G401 (cell line): ENCODE data around the gene ZCCHC24. TPM values are rescaled to one million over a fixed set of nuclear protein-coding genes. Genes with fewer than 3 reads are reported as not detected.

Experiments
- DNase-seq: peaks from one replicate; pipeline ENCODE4 v3.0.0-alpha.2; 2015; ENCODE audit warnings: low spot score
- in situ Hi-C: cut with HindIII; loops from 2 replicates; pipeline ENCODE4 v1.10.0; 2016; ENCODE audit warnings: low sequenced_read_pairs, mixed read lengths
- total RNA-seq: library from RNA; depleted of rRNA; stranded (reverse); fragments of >200 nt; shearing (Covaris generic); gene quantifications from 2 replicates; pipeline ENCODE4 v1.2.3, GENCODE V29; 2014

ZCCHC24 gene
- total RNA-seq, 1 experiment from 2014 or later: 6.8 TPM

DNA sequence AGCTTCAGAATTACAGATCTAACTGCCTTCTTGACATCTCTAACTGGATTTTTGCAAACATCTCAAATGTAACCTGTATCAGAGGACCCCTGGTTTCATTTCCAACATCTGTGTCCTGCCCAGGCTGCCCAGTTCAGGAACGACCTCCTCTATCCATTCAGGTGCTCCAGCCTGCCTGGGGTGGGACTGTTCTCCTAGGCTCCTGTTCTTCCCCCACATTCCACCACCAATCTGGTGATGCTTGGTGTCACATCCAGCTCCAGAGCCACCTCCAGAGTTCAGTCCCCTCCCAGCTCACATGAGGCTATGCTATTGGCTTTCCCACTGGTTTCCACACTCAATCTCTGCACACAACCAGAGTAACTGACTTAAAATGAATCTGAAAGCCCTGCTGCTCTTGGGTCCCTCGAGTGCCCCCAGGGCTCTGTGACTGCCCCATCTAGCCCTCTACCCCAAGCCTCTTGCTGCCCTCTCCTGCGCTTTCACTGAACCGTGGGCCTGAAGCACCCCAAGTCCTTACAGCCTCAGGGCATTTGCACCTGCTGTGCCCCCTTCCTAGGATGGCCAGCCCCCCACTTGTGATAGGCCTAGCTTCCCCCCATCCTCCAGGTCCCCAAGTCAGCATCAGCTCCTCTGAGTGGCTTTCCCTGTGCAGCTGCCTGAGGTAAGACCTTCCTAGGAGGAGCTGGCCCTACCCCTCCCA lies 52.1 kb downstream of the ZCCHC24 start:
- in situ Hi-C loops: no loop called here
- no peak for DNase-seq

DNA sequence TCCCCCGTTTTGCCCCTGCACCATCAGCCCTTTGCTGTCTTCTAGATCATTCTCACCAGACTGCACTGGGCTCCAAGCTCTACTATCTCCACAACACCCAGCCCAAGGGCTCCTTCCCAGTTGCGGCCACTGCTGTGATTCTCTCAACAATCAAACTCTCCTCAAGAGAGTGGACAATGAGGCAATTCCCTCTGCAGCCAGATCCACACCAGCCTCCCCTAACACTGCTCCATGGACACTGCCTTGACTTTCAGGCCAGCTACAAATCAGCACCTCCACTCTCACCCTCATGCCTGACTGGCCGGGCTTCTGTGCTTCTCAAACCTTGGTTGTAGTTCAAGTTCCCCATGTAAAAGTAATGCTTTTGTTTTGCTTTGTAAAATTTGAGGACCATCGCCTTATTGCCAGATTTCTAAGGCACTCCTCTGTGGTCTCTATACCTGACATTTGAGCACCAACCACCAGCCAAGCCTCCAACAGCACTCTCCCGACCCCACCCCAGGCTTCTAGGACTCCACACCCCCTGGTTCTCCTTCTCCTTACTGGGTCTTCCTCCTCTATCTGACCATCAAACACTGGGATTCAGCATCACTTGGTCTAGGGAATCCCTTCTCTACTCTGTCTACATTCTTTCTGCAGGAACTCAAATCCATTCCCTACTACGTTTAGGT lies 52.8 kb downstream of the ZCCHC24 start:
- in situ Hi-C loops: no loop called here
- no peak for DNase-seq

DNA sequence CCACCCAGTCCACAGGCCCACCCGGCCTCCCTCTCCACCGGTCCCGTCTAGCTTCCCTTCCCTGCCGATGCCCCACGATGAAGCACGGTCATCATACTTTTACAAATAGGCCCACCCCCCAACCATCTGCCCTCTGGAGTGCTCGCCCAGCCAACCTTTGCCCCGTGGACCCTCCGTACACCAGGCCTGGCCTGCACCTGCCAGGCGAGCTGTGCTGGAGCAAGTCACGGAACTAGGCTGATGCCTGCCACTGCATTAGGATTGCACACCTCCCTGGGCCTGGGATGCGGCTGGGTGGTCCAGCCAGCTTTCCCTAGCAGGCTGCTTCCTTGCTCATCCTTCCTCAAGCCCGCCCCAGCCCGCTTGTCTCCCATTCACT lies 53.4 kb downstream of the ZCCHC24 start:
- DNase-seq: no peak
- in situ Hi-C loops: no loop called here

DNA sequence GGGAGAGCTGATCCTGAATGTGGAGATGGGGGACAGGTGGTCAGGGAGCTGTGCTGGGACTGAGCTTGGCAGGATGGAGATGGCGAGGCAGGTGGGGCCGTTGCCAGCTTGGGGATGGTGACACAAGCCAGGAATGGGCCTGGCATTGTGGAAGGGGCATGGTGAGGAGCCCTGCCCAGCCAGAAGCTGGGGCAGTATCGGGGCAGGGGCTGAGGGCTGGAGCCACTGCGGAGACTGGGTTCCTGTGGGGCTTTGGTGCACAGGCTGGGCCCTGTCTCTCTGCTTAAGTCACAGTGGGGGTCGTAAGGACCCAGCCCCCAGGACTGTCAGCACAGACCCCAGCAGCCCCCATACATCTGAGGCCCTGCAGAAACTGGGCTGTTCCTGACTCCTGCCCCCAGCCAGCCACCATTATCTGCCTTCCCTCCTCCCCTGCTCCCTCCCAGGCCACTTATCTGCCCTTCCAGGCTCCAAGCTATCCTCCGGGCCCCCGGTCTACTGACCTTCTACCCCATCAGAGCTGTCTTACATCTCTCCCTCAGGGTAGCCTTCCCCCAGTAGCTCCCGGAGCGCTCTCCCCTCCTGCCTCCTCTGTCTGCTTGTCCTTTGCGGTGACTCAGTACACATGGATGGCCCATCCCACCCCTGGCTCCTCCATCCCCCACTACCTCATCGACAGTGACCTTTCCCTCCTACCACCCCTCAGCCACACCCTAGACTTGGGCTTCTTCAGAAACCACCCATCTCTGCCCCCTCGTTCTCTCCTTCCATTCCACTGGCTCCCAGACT lies 54.0 kb downstream of the ZCCHC24 start:
- in situ Hi-C loops: no loop called here
- no peak for DNase-seq

DNA sequence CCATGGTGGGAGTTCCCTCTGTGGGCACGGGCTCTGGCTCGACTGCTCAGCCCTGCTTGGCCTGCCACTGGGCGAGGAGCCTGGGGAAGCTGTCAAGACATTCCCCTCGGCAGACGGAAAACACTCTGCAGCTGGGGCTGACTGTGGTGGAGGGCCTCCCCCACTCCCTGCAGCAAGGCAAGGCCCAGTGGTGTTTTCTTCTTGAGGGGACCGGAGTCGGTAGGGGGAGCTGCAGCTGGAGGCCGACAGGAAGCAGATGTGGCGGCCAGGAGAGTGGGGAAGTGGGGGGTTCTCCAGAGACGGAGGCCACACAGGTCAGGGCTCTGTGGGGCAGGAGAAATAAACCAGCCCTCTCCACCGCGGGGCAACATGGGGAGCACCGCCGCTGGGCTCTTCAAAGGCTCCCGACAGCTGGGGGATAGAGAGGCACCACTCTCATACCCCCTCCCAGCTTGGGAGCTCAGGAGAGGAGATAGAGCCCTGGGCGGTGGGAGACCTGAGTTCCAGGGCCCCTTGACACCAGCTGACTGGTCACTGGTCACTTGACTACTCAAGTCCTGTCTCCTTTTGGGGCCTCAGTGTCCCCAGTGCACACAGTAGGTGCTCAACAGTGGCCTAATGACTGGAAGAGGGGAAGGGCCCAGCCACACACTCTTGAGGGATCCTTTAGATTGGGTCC lies 54.7 kb downstream of the ZCCHC24 start:
- in situ Hi-C loops: no loop called here
- no peak for DNase-seq

DNA sequence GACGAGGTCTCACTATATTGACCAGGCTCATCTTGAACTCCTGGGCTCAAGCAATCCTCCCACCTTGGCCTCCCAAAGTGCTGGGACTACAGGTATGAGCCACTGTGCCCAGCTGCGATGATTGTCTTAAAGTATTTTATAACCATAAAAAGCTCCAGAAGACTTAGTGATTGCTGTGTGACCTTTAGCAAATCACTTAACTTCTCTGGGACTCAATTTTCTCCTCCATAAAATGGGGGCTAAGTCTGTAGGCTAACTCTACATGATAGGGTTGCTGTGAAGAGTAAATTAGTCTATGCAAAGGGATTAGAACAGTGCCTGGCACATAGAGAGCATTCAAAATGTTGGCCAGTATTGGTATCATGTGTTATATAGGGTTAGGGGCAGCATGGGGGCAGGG lies 55.4 kb downstream of the ZCCHC24 start:
- no peak for DNase-seq
- in situ Hi-C loops: no loop called here

DNA sequence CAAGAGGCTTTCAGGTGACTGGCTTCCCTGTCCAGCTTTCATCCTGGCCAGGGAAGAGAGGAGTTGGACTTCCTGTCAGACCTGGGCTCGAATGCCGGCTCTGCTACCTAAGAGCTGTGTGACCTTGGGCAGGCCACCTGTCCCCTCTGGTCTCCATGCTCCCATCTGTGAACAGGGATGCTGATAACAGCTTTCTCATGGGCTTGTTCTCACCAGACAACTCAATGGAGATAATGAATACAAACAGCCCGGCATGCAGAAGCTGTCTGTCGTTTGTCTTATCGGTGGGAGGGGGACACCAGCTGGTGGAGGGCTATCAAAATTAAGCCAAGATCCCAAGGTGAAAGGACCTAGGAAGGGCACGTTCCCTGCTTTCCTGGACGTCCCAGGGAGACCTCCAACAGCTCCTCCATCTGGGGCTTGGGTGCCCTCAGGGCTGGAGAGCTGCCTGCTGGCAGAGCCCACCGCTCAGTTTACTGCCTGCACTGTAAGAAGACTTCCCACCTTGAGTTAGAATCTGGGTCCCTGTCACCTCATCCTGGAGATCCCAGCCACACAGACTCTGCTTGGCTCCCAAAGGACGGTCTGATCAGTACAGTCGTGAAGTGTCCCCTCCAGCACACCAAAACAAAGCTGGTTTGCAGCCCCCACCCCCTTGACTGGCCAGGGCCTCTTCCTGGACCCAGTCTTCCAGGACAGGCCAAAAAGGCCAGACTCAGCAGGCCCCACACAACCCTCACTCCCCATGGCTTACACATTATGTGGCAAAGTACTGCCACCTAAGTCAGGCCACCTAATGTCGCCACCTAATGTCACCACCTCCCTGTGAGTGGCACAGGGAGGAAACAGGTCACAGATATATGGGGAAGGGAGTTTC lies 57.2 kb downstream of the ZCCHC24 start:
- in situ Hi-C loops: no loop called here

DNA sequence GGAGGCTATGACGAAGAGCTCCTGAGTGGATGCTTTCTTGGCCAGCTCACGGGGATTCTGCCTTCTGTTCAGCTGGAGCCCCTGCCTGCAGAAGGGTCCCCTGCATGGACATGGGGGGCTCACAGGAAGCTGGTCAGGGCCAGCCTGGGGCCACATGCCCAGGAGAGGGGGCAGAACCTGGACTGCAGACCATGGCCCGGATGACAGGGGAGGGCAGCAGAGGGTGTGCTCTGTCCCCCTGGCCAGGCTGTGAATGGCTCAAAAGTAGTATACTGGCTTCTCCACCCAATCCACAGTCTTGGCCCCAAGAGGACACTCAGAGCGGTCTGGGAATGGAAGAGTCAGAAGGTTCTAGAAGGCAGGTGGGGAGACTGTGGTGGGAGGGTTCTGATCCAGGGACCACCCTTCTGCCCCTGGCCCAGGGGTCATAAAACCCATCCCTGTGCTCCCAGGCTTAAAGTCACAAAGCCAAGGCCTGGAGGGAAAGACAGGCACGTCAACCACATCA lies 57.9 kb downstream of the ZCCHC24 start:
- DNase-seq: no peak
- in situ Hi-C loops: no loop called here

More for the DNA sequence above, 57.2 kb downstream of the ZCCHC24 start:
- no peak for DNase-seq

DNA sequence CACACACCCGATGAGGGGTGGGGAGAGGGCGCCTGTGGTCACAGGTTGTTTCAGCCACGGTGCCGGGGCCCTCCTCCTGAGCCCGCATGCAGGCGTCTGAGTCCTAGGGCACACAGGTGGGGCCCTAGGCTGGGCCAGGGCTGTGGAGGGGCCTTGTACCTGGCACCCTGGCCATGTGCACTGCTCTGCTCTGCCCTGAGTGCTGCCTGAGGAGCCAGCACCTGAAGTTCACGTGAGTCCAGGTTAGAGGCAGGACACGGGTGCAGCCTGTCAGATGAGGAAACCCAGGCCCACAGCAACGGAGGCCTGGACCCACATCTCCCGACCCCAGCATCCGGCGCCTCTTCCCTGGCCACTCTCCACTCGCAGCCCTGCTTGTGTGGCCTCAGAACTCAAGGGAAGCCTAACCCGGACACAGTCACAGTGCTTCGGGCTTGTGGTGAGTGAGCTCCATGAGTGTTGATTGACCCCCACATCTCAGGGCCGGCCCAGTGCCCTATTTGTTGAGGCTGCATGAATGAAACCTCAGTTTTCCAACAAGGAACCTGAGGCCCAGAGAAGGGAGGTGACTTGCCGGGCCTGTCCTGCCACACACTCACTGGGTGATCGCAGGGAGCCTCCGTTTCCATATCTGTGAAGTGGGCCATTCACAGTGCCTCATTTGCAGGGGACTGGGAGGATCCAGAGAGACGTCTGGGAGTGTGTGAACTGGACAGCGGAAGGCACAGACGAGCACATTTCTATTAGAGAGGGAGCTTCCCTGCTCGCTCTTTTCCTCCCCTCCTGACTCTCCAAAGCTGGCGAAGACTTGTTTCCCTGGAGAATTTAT lies 58.6 kb downstream of the ZCCHC24 start:
- no peak for DNase-seq
- in situ Hi-C loops: no loop called here

DNA sequence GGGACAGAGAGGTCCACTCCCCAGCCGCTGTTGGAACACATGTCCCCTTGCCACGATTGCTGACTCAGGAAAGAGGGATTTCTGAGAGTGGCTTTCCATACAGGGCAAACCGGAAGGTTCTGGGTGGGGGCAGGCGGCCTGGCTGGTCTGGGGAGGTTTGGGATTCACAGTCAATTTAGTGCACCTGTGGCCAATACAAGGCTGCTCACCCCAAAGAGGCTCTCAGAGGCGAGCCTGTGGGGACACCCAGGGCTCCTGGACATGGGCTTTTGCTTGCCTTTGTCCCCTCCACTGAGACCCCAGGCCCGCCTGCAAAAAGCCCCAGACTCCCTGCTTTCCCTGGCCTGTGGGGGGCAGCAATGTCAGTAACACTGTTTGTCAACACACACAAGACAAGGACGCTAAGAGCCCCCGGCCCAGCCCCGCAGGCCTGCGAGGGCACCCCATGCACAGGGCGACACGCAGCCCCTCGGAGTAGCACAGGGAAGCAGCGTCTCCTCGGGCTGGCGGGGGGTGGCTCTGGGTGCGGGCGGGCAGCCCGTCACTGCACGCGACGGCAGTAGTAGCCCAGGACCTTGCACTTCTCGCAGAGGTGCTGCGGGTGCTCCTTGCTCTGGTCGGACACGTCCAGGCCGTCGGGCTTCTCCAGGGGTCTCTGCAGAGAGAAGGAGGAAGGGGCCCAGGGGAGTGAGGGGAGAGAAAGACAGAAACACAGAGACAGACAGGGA lies 59.5 kb downstream of the ZCCHC24 start:
- in situ Hi-C loops: no loop called here
- no peak for DNase-seq

DNA sequence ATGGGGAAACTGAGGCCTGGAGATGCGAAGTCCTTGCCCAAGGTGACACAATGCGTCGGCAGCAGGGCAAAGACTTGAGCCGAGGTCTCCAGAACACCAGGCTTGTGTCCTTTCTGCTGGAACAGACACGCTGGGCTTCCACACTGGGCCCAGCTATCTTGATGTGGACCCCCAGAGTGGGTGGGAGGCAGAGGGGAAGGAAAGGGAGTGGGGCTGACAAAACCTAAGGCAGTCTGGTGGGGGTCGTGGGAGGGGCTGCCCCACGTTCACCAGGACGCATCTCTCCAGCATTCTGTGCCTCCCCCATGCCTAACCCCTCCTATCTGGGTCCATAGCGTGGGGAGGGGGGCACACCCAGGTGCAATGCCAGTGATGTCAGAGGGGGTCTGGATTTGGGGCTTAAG lies 60.0 kb downstream of the ZCCHC24 start:
- in situ Hi-C loops: no loop called here
- DNase-seq: no peak

DNA sequence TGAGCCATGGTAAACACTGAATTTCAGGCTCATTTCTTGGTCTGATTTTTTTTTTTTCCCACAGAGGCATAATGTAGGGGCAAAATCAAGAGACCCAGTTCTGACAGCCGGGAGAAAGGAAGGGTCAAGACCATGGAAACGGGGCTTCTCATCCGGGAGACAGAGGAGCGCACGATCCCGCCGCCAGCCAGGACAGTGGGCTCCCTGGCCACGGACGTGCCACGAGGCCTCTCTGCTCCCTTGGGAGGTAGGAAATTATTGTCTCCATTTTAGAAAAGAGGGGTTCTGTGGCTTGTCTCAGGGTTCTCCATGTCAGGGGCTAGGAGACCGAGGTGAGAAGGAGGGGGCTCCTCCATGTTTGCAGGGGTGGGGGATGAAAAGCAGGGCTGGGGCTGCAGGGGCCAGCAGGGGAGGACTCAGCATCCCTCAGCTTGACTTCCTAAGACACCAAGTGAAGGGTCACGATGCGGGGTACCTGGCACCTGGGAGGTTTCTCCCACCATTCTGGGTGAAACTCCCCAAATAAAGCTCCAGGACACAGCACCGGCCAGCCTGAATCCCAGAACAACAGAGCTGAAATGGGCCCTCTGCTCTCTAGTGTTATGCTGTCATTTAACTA lies 60.5 kb downstream of the ZCCHC24 start:
- in situ Hi-C loops: no loop called here
- DNase-seq: no peak

DNA sequence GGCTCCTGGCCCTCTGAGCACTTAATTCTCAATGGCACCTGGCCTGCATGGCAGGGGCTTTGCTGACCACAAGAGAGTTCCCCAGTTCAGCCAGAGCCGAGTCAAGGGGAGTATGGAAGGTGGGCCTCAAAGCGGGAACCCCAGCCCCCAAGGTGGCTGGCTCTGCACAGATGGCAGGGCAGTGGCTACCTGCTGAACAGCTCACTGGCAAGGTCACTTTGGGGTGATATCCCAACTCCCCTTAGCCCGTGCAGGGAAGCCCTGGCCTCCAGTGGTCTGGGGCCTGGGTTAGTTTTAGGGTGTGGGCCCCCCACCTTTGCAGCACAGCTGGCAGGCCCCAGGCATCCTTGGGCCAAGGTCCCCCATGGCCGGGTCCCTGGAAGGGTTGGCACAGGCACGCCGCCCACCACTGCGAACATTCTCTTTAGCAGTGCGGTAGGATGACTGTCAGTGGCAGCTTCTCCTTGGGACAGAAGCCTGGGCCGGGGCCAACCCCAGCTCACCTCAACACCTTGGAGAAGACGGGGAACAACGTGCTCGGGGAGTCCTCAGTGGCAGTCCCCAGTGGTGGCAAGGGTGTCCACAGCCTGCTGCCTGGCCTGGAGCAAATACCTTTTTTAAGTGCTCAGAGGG lies 61.3 kb downstream of the ZCCHC24 start:
- no peak for DNase-seq

DNA sequence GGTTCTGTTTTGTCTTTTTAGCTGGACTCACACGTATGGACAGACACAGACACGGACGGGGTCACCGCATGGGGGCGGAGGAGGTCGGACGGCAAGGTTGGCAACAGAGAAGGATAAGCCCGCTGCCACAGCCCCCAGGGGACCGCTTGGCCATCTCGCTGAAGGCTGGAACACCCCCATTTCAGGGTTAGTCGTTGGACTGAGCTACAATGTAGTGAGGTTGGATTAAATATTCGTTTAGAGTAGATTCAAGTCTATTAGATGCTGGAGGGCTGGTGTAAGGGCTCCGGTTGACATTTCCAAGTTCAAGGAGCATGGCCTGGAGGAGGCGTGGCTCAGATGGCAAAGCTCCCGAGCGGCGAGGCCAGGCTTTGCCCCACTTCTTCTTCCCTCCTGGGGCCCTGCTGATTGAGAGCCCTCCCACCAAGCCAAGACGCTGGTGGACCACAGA lies 62.9 kb downstream of the ZCCHC24 start:
- DNase-seq: no peak
- in situ Hi-C loops: no loop called here

More for the DNA sequence above, 61.3 kb downstream of the ZCCHC24 start:
- in situ Hi-C loops: no loop called here

DNA sequence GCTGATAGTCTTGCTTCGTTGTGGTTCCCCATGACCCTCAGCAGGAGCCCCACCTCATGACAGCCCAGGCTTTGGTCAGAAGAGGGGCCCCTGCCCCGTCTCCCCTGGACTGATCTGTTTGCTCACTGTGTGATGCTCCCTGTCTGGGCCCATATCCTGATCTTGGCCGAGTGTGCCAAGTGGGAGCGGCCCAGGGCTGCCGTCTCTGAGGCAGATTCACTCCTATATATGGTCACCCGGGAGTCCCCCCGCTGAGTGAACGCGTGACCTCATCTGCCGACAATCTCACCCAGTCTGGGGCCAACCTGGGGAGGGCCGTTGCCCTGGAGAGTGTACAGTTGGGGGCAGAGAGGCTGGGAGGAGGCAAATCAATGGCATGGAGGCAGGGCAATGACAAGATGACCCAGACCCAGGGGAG lies 63.6 kb downstream of the ZCCHC24 start:
- in situ Hi-C loops: no loop called here
- DNase-seq: no peak
